HepG2 (cell line): ENCODE measurements around the gene CHD9NB. TPM values are rescaled to one million over a fixed set of nuclear protein-coding genes. Genes with fewer than 3 reads are reported as not detected.

ENCODE experiments used
- ATAC-seq: fragments of 200-7000 bp; cut with Tn5 transposase; 3 replicates; pipeline ENCODE4 v1.9.1; 2020; ENCODE audit warnings: mild to moderate bottlenecking, moderate library complexity
- BruUV-seq: library from RNA; stranded (reverse); fragments of 400-500 nt; replicated peaks from 2 replicates; lab custom pipeline; 2021; lab: Mats Ljungman, UMichigan
- CTCF ChIA-PET: fragments of 300-600 bp; formaldehyde crosslinking; extraction: SDS; loops from one replicate; lab custom pipeline; 2021; ENCODE audit warnings: low total read pairs, inconsistent platforms, low intra/inter-chr PET ratio; lab: Yijun Ruan, JAX
- POLR2A ChIA-PET: fragments of 350-600 bp; sonication (Branson Sonifier 250); formaldehyde crosslinking; loops from one replicate; lab custom pipeline; 2020; ENCODE audit warnings: antibody characterized with exemption, inconsistent platforms; lab: Yijun Ruan, JAX
- DNase-seq: peaks from one replicate; pipeline ENCODE4 v3.0.0-alpha.2; 2015; ENCODE audit warnings: low spot score
- FAIRE-seq: peaks from 3 replicates; lab custom pipeline; 2011; peaks lifted over from hg19 to GRCh38; lab: Jason Lieb, UNC
- H2AFZ ChIP-seq: one replicate; pipeline ENCODE4 v1.6.1; 2011; ENCODE audit warnings: low read length, inconsistent platforms
- H3K27ac ChIP-seq: fragments of 300-600 bp; 3 replicates; pipeline ENCODE4 v1.8.0; 2011; ENCODE audit warnings: mixed run types, mild to moderate bottlenecking, mixed read lengths, low read length, inconsistent platforms; ENCODE audit not compliant: insufficient read depth; ENCODE audit errors: extremely low read length
- H3K27me3 ChIP-seq, 2 experiments: fragments of 200-600 bp in 1 of 2; 2 replicates in 1 of 2; 3 replicates in 1 of 2; pipeline versions ENCODE4 v1.6.0 to v1.8.0; 2011; ENCODE audit warnings: low read length in 2 of 2, mild to moderate bottlenecking in 2 of 2, moderate library complexity in 2 of 2, inconsistent platforms in 1 of 2; ENCODE audit not compliant: insufficient read depth in 2 of 2, control insufficient read depth in 1 of 2
- H3K36me3 ChIP-seq, 2 experiments: fragments of 200-600 bp in 1 of 2; replicated peaks in 1 of 2; 2 replicates in 1 of 2; 3 replicates in 1 of 2; pipeline versions ENCODE4 v1.5.1 to v1.8.0; 2011; ENCODE audit warnings: low read length in 2 of 2, inconsistent platforms in 1 of 2; ENCODE audit not compliant: insufficient read depth in 2 of 2, control insufficient read depth in 1 of 2
- H3K4me1 ChIP-seq: 2 replicates; pipeline ENCODE4 v1.5.1; 2012; ENCODE audit warnings: low read length, inconsistent platforms; ENCODE audit not compliant: insufficient read depth
- H3K4me2 ChIP-seq: 2 replicates; pipeline ENCODE4 v1.6.0; 2011; ENCODE audit warnings: low read depth, low read length, inconsistent platforms
- H3K4me3 ChIP-seq, 3 experiments: fragments of 200-600 bp in 1 of 3; sonication (generic), shearing (Covaris generic) in 1 of 3; replicated peaks in 1 of 3; 2 replicates each; pipeline ENCODE4 v1.5.1; 2011 to 2016; ENCODE audit warnings: low read length in 3 of 3, inconsistent platforms in 2 of 3, low read depth in 2 of 3, mild to moderate bottlenecking in 2 of 3, control low read depth in 1 of 3, mixed read lengths in 1 of 3; ENCODE audit not compliant: insufficient read depth in 1 of 3
- H3K79me2 ChIP-seq: one replicate; pipeline ENCODE4 v1.6.1; 2011; ENCODE audit warnings: low read length, inconsistent platforms; ENCODE audit not compliant: insufficient read depth
- H3K9ac ChIP-seq: 2 replicates; pipeline ENCODE4 v1.6.0; 2011; ENCODE audit warnings: mild to moderate bottlenecking, low read depth, low read length, inconsistent platforms; ENCODE audit not compliant: insufficient read depth
- H3K9me3 ChIP-seq: 2 replicates; pipeline ENCODE4 v1.5.1; 2012; ENCODE audit warnings: mild to moderate bottlenecking, low read length
- H4K20me1 ChIP-seq: 2 replicates; pipeline ENCODE4 v1.6.0; 2011; ENCODE audit warnings: inconsistent platforms, mild to moderate bottlenecking, low read length, moderate library complexity; ENCODE audit not compliant: insufficient read depth
- CHD2 ChIP-seq: IDR thresholded peaks from 2 replicates; pipeline ENCODE4 v1.6.1; 2011; ENCODE audit warnings: low read depth, low read length, improper control_type of control experiment
- KLF12 ChIP-seq: sonication (generic); formaldehyde crosslinking; IDR thresholded peaks from 2 replicates; pipeline ENCODE4 v1.4.0; 2020; ENCODE audit warnings: missing genetic modification reagents, borderline replicate concordance
- STAG1 ChIP-seq: sonication (generic); formaldehyde crosslinking; IDR thresholded peaks from 2 replicates; pipeline ENCODE4 v1.4.0; 2020; ENCODE audit warnings: missing genetic modification reagents
- ZBTB2 ChIP-seq: sonication (generic); formaldehyde crosslinking; IDR thresholded peaks from 2 replicates; pipeline ENCODE4 v1.8.0; 2022; ENCODE audit warnings: low read depth, missing genetic modification reagents
- ZBTB7A ChIP-seq: sonication (generic); formaldehyde crosslinking; IDR thresholded peaks from 2 replicates; pipeline ENCODE4 v1.8.0; 2022; ENCODE audit warnings: mild to moderate bottlenecking, missing genetic modification reagents
- ZNF510 ChIP-seq: sonication (generic); formaldehyde crosslinking; IDR thresholded peaks from 2 replicates; pipeline ENCODE4 v1.4.0; 2020; ENCODE audit warnings: low read depth, mild to moderate bottlenecking, missing genetic modification reagents
- ZNF691 ChIP-seq: sonication (generic); formaldehyde crosslinking; IDR thresholded peaks from 2 replicates; pipeline ENCODE4 v1.4.0; 2020; ENCODE audit warnings: missing genetic modification reagents, low read depth, mild to moderate bottlenecking, borderline replicate concordance
- WGBS: methylation state at CpG from one replicate; pipeline ENCODE4 v1.1.6; 2017; ENCODE audit warnings: low lambda C conversion rate; 5-methylcytosine and 5-hydroxymethylcytosine counted together
- in situ Hi-C: cut with HindIII; loops from 2 replicates; pipeline ENCODE4 v1.10.0; 2017; ENCODE audit warnings: low pct_unique_long_range_greater_than_20kb; ENCODE audit not compliant: extremely low pct_ligation_motif_present
- intact Hi-C: fragments of 100-400 bp; cut with micrococcal nuclease; formaldehyde crosslinking; loops from one replicate; pipeline ENCODE4 v1.10.0; 2022; ENCODE audit not compliant: unreplicated experiment
- polyA plus RNA-seq, 8 experiments: library from polyadenylated mRNA; depleted of rRNA in 3 of 8; stranded (reverse) in 7 of 8; unstranded in 1 of 8; fragments of >200 nt; fragmentation: Illumina TruSeq in 4 of 8; extraction: Trizol in 4 of 8; gene quantifications; 2 replicates each; pipeline versions ENCODE4 v1.2.1 to v1.2.3, GENCODE V29; 2011 to 2016; ENCODE audit warnings: low read depth in 4 of 8, missing spikeins in 1 of 8, mixed read lengths in 1 of 8; ENCODE audit not compliant: insufficient read depth in 1 of 8
- total RNA-seq, 5 experiments: library from RNA; depleted of rRNA; stranded (reverse); fragments of >200 nt; fragmentation: Illumina TruSeq; extraction: Trizol; gene quantifications; 2 replicates each; pipeline ENCODE4 v1.2.3, GENCODE V29; 2016; ENCODE audit warnings: low read depth in 1 of 5

Gene CHD9NB
- total and polyA plus RNA-seq, 2 of the 13 experiments (the other 11 are each of a cell fraction or from before 2014, with no cell fraction given): 0.17 to 0.18 TPM

- POLR2A ChIA-PET: no interaction called here
- 74% methylated on average over 6 of the region's 6 CpGs for WGBS
- Histone ChIP-seq H4K20me1 (0 out of 2 replicates have a peak, but pooled peaks cover 4% of the 10 kb centered on the region), H3K79me2 (peaks cover 68% of the 10 kb centered on the region), H3K27me3 (no peaks in the 10 kb centered on the region), H3K9ac (no peak overlapping the region), H3K36me3 (peaks cover 11 to 15% of the 10 kb centered on the region in 2 experiments), H3K4me1 (no peaks in the 10 kb centered on the region), H3K27ac (no peak overlapping the region), H3K4me2 (no peak overlapping the region), H2AFZ (no peak overlapping the region), H3K4me3 (no peak overlapping the region), H3K9me3 (peaks cover 9% of the 10 kb centered on the region; the same call in 1 of the 2 replicates)
- FAIRE-seq (no peak), ATAC-seq (no peak), DNase-seq (no peak)
- TF ChIP-seq ZNF510 (CRISPR knock-in tag) (no peak), ZBTB2 (CRISPR knock-in tag) (no peak), ZBTB7A (CRISPR knock-in tag) (no peak), STAG1 (CRISPR knock-in tag) (no peak), CHD2 (no peak), KLF12 (CRISPR knock-in tag) (no peak)
- CTCF ChIA-PET: no interaction called here
- in situ Hi-C loops (no loop called here), intact Hi-C loops (no loop called here)
- BruUV-seq: no TSS peak
These were observed 19.1 kb upstream of the CHD9NB start for GRCh38 chr16:53071748-53072301.

GRCh38 chr16:53069772-53070171, 17.1 kb upstream of the CHD9NB start:
- peaks cover 9% of the 10 kb centered on the region; the same call in 1 of the 2 replicates for H3K9me3 ChIP-seq
- intact Hi-C loops: no loop called here
- no TSS peak for BruUV-seq
- ChIA-PET CTCF (no interaction called here), POLR2A (no interaction called here)
- H3K27ac ChIP-seq: no peak overlapping the region
- in situ Hi-C loops: no loop called here
- peaks cover 11% of the 10 kb centered on the region; the same call in 1 of the 2 replicates for H3K4me1 ChIP-seq
- H3K9ac ChIP-seq: no peak overlapping the region
- H4K20me1 ChIP-seq: 0 out of 2 replicates have a peak, but pooled peaks cover 4% of the 10 kb centered on the region
- no peak overlapping the region for H3K4me3 ChIP-seq
- peaks cover 68% of the 10 kb centered on the region for H3K79me2 ChIP-seq
- H2AFZ ChIP-seq: no peak overlapping the region
- FAIRE-seq: peak; percentile 48
- H3K36me3 ChIP-seq: peaks cover 11 to 15% of the 10 kb centered on the region in 2 experiments
- H3K27me3 ChIP-seq: no peaks in the 10 kb centered on the region
- no peak for ATAC-seq
- no peak for DNase-seq
- H3K4me2 ChIP-seq: no peak overlapping the region
- no peak for TF ChIP-seq ZNF691 (CRISPR knock-in tag)
- TF ChIP-seq, all 625 proteins: peak for 0
- 98% methylated on average over 2 of the region's 2 CpGs for WGBS
